Stimulated activated CD4-positive, alpha-beta T cell treated with anti-CD3 and anti-CD28 coated beads, Interleukin-1b, Interleukin-23, amount 100 ng/mL, for 48 hours (primary cell): ENCODE data around the gene OAT.
"Not testable (repeated sequence)": the region's sequence is repeated elsewhere in the genome, so short reads cannot be mapped to it uniquely, and the experiment has no call there.

Experiments used
- DNase-seq: peaks from one replicate; pipeline ENCODE4 v3.0.0-alpha.2; 2020

OAT gene

DNA sequence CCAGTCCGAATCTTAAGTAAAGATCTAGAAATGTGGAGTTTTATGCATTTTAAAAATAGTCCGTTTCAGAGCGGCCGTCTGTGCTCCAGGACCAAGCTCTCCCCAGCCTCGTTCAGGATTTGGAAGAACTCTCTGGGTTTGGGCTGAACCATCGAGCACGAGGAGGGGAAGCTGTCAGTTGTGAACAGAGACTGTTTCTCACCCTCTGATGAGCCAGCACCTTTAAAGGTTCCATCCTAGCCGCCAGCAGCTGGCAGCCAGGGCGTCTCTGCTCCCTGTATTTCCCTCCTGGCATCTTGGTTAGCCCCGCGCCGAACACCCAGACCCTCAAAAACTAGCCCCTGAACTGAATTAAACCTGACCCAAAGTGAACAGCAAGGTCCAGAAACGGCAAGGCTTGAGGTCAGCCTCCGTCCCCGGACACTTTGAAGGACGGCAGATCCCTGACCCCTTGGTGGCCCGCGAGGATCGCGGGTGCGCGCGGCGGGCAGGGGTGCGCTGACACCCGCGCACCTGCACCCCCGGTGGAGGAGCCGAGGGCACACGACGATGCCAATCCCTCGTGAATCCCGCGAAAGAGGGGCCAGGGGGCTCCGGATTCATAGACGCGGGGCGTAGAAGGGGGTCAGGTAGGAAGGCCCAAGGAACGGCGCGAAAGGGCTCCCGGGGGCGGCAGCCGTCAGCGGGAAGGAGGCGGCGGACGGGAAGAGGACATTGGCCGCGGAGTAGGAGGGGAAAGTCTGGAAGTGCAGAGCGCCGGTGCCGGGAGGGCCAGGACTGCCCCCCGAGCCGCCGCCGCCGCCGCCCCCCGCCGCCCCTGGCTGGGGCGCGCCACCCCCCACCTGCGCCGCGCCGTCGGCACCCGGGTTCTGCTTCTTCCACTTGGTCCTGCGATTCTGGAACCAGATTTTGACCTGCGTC lies 28.4 kb upstream of the OAT start:
- no peak for DNase-seq

DNA sequence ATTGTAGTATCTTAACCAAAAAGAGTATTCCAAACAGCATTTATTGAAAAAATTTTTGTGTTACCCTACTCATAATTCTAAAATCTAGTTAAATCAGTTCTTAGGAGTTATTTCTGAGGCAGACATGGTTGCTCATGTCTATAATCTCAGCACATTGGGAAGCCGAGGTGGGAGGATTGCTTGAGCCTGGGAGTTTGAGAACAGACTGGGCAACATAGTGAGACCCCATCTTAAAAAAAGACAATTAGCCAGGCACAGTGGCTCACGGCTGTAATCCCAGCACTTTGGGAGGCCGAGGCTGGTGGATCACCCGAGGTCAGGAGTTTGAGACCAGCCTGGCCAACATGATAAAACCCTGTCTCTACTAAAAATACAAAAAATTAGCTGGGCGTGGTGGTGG lies 23.0 kb upstream of the OAT start:
- not testable (repeated sequence) for DNase-seq

GRCh38 chr10:124436191-124436638 lies 17.5 kb upstream of the OAT start:
- no peak for DNase-seq

GRCh38 chr10:124435683-124436082 lies 17.0 kb upstream of the OAT start:
- DNase-seq = not testable (repeated sequence)

- no peak for DNase-seq
These were observed 14.7 kb upstream of the OAT start for GRCh38 chr10:124433461-124433860.

- no peak for DNase-seq
These were observed 11.4 kb upstream of the OAT start for GRCh38 chr10:124430077-124430476.

- DNase-seq = no peak
These were observed 10.9 kb upstream of the OAT start for GRCh38 chr10:124429576-124429975.

DNA sequence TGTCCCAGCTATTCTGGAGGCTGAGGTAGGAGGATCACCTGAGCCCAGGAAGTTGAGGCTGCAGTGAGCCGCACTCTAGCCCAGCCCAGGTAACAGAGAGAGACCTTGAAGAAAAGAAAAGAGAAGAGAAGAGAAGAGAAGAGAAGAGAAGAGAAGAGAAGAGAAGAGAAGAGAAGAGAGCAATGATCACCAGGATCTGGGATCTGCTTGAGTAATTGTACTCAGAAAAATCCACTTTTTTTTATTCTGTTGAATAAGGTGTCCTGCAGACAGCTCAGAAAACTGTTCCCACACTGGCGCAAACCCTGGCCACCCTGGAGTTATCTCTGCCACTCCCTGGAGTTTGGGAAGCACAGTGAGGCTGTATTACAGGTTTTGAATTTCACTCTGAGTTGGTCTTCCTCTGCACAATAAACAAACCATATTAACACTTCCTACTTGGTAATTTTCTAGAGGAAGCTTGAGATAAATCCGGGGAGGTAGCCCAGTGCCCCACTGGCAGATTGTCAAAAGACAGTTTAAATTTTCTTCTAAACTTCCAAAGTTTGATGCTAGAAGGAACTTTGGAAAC lies 9.6 kb upstream of the OAT start:
- DNase-seq = no peak

DNA sequence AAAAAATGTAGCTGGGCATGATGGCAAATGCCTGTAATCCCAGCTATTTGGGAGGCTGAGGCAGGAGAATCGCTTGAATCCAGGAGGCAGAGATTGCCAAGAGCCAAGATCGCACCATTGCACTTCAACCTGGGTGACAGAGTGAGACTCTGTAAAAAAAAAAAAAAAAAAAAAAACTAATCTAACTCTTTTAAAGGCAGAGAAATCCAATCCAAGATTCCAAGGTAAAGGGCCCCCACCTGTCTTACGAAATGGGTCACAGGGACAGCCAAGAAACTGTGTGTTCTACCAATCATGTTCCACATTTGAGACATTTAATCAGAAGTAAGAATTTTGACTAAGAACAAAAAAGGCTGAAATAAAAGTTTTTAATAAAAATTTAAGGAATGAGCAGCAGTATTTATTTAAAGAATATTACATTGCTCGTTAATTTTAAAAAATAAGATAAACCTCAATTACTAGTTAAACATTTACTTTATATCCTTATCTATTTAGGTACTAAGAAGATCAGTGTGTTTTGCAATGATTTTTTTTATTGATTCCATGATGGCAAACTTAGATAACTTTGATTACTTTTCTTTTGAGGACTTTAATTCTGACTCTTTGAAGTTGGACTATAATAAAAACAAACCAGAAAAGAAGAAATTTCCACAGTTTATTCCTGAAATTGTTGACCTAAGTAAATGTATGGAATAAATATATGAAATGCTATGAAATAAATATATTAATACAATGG lies 6.7 kb upstream of the OAT start:
- no peak for DNase-seq

- DNase-seq = no peak
These were observed 5.1 kb upstream of the OAT start for GRCh38 chr10:124423813-124424212.

DNA sequence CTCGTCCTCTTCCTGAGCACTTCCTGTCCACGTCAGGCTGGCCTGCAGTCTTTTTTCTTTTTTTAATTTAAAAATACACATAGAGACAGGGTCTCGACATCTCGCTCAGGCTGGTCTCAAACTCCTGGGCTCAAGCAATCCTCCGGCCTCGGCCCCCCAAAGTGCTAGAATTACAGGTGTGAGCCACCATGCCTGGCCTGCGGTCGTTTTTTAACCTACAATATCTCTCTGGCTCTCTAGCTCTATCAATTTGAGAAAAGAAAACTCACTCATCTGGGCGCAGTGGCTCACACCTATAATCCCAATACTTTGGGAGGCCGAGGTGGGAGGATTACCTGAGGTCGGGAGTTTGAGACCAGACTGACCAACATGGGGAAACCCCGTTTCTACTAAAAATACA lies 4.0 kb upstream of the OAT start:
- no peak for DNase-seq

DNA sequence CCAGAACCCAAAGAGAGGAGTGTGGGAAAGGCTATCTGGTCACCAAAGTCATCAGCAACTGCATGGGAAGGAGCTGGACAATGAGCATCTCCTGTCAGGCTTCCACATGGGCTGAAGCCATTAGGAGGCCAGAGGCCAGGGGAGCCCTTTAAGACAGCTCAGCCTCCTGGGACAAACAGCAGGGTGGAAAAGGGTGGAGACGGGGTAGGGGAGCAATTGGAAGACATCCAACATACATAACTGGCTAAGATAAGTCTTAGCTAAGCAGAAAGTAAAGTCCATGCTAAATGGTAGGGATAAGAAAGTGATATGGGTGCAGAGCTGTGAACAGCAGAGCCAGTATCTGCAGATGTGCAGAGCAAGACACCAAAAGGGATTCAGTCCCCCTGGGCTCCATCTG lies 1.5 kb upstream of the OAT start:
- no peak for DNase-seq

DNA sequence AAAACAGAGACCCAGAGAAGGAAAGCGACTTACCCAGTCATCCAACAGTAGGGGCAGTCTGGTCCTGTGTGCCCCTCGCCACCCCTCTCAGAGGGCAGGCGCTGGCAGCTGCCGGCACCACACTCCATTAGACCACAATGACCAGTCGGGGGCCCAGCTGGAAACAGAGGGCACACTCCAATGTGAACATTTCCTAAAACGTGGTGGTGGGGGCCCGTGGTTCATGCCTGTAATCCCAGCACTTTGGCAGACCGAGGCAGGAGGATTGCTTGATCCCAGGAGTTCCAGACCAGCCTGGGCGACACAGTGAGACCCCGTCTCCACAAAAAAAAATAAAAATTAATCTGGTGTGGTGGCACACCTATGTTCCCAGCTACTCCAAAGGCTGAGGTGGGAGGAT lies 912 bp upstream of the OAT start:
- DNase-seq = no peak

GRCh38 chr10:124417895-124418725 lies 613 bp downstream of the OAT start:
- peak; percentile 36 for DNase-seq

- no peak for DNase-seq
These were observed 2.0 kb downstream of the OAT start for GRCh38 chr10:124416733-124417132.

- DNase-seq = no peak
These were observed 3.5 kb downstream of the OAT start for GRCh38 chr10:124415210-124415609.

DNA sequence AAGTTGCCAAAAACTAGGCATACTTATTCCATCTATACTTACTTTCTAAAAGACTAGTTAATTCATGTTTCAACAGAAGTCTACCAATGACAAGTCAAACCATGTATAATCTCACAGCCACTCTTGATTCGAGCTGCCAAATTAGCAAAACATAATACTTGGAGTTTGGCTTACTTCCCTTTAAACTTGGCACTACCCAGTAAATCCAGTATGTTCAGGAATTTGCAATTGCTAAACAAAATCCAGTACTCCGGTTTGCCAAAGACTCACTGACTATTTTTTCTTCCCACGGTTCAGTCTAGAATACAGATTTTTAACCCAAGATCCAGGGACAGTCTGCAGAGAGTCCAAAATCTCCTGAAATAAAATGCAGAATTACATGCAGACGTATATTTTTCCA lies 4.6 kb downstream of the OAT start:
- DNase-seq = no peak

GRCh38 chr10:124409696-124410095 lies 9.0 kb downstream of the OAT start:
- DNase-seq = no peak

- DNase-seq = no peak
These were observed 10.4 kb downstream of the OAT start for GRCh38 chr10:124408357-124408756.

DNA sequence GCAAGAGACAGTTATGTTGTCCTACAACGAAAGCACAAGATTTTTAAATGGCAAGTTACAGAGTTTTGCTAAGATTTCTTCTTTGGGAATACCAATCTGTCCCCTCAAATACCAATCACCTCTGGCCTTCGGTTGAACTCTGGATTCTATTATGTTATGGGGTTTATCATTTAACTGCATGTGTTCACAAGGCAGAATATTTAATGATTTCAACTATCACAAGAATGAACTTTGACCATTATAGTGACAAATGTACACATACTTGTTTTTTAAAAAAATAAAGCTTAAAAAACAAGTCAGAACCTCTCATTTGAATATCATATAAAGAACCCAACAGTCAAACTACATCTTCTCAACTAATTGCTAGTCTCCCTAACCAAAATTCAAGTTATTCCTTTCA lies 11.3 kb downstream of the OAT start:
- no peak for DNase-seq

GRCh38 chr10:124403548-124403947 lies 15.2 kb downstream of the OAT start:
- DNase-seq = no peak

DNA sequence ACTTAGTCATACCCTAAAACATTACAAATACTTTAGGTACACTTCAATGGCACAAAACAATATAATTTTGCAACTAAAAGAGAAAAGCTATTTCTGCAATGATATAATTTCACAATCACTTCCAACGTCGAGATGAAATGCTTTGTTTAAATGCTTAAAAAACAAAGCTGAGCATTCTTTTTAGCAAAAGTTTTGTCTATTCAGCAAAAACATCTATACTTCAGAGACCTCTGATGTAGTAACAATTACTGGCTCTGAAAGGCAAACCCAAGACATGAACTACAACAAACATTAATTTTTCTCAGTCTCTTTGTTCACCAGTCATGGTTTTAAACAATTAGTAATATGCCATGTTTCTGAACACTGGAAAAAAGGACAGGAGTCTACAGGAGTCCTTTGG lies 16.4 kb downstream of the OAT start:
- no peak for DNase-seq

DNA sequence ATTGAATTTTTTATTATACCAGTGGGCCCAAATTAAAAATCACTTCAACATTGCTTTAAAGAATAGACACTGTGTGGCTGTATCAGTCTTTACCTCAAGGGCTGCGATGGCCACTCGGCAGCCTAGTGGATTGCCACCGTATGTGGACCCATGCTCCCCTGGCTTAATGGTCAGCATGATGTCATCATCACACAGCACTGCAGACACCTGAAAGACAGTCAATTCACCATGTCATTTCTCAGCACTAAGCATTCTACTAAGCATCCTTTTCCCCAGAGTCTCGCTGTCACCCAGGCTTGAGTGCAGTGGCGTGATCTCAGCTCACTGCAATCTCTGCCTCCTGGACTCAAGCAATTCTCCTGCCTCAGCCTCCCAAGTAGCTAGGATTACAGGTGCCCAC lies 17.1 kb downstream of the OAT start:
- no peak for DNase-seq
